EL (cell line): Measurements from ENCODE around the gene SLC25A23.

ENCODE experiments used
- DNase-seq: peaks from one replicate; pipeline ENCODE4 v3.0.0-alpha.2; 2016

The SLC25A23 gene

DNA sequence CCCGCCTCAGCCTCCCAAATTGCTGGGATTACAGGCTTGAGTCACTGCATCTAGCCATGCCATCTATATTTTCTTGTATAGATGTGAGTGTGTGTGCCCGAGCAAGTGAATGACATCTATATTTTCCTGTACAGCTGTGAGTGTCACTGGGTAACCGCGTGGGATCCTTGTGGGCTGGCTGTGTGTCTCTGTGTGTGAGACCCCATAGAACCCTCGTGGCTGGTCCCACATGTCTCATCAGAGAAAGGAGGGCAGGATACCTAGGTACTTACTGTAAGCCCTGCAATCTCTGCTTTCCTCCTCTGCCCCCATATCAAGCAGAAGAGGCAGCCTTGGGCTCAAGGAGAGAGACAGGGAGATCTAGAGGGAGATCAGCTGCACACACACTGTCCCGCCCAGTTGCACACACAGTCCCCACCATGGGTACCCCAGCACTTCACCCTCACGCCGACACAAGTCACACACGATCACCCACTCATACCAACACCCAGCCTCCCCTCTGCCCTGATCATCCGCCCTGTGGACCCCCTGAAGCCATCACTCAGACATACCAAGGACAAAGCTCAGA is 21.3 kb upstream of the SLC25A23 start:
- no peak for DNase-seq

GRCh38 chr19:6479836-6480398 is 20.3 kb upstream of the SLC25A23 start:
- no peak for DNase-seq

DNA sequence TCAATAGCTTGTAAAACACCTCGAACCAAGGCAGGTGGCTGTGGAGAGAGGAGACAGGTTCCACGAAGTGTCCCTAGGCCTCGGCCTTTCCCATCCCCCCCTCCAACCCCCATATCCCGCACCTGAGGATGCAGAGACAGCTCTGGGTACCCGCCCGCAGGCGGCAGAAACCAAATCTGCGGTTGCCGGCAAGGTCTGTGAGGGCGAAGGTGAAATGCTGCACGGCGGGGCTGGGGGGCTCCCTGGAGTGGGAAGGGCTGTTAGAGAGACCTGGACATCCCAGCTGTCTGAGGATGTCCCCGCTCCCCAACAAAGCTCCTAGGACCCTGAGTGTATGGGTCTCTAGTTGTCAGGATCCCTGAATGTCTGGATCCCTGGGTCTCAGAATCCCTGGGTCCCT is 19.2 kb upstream of the SLC25A23 start:
- DNase-seq: no peak

- no peak for DNase-seq
Measured at GRCh38 chr19:6476896-6477431, 17.4 kb upstream of the SLC25A23 start.

DNA sequence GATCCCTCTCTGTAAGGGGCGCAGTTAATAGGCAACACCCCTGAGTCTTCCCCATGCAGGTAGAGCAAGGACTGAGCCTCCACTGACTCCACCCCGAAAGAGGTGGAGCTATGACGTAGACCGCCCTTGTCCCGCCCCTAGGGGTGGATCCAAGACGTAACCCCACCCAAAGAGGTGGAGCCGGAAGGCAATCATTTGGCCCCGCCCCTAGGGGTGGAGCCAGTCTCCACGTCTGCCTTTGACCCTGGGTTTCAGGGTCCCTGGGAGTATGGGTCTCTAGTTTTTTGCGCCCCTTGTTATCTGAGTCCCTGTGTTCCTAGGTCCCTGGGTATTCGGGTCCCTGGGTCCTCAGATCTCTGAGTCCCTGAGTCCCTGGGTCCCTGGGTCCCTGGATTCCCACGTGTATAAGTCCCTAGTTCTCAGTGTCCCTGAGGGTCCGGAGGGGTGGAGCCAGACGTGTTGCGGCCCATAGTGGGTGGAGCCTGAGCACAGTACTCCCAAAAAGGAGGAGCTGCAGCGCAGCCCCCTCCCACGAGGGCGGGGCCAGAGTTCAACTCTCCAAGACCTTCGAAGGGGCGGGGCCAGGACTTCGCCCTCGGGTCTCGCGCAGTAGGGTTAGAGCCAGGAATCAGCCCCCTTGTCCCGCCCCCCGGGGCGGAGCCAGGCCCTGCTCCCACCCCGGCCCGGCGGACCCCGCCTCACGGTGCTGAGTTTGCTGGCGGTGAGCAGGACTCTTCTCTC is 16.7 kb upstream of the SLC25A23 start:
- peak; percentile 60 for DNase-seq

- no peak for DNase-seq
Measured at GRCh38 chr19:6475321-6476108, 15.9 kb upstream of the SLC25A23 start.

GRCh38 chr19:6473647-6474046 is 14.1 kb upstream of the SLC25A23 start:
- DNase-seq: no peak

GRCh38 chr19:6472713-6473112 is 13.1 kb upstream of the SLC25A23 start:
- no peak for DNase-seq

GRCh38 chr19:6471076-6471475 is 11.5 kb upstream of the SLC25A23 start:
- no peak for DNase-seq

- no peak for DNase-seq
Measured at GRCh38 chr19:6470173-6470572, 10.6 kb upstream of the SLC25A23 start.

- no peak for DNase-seq
Measured at GRCh38 chr19:6467384-6467783, 7.8 kb upstream of the SLC25A23 start.

GRCh38 chr19:6466526-6467248 is 7.1 kb upstream of the SLC25A23 start:
- DNase-seq: no peak

- no peak for DNase-seq
Measured at GRCh38 chr19:6465663-6466062, 6.1 kb upstream of the SLC25A23 start.

GRCh38 chr19:6465006-6465405 is 5.4 kb upstream of the SLC25A23 start:
- DNase-seq: no peak

DNA sequence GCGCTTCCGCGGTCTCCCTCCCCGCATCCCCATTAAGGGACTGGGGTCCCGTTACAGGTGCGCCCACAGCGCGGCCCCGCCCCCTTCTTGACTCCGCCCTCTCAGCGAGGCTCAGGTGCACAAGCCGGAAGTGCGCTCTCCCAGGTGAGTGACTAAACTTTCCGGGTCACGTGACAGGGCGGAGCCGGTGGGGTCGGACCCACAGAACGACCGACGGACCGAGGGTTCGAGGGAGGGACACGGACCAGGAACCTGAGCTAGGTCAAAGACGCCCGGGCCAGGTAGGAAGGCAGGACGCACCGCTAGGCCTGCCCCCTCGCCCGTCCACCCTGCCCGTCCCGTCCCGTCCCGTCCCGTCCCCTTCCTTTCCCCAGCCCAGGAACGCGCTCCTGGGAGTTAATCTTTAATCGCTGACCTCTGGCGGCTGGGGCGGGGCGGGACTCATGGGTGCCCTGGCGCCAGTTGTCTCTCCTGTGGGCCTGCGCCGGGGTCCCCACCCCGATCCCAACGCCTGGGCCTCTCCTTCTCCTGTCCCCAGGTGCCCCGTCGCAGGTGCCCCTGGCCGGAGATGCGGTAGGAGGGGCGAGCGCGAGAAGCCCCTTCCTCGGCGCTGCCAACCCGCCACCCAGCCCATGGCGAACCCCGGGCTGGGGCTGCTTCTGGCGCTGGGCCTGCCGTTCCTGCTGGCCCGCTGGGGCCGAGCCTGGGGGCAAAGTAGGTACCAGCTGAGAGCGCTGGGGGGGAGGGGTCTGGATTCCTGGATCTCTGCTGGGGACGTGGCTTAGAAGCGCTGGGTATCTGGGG is 4.7 kb upstream of the SLC25A23 start, which contains the start of gene CRB3:
TSS of gene CRB3 (plus strand) at position 202 of the 804 bp plus-strand sequence. CDS start at position 633, 431 bp downstream.
- DNase-seq: no peak

DNA sequence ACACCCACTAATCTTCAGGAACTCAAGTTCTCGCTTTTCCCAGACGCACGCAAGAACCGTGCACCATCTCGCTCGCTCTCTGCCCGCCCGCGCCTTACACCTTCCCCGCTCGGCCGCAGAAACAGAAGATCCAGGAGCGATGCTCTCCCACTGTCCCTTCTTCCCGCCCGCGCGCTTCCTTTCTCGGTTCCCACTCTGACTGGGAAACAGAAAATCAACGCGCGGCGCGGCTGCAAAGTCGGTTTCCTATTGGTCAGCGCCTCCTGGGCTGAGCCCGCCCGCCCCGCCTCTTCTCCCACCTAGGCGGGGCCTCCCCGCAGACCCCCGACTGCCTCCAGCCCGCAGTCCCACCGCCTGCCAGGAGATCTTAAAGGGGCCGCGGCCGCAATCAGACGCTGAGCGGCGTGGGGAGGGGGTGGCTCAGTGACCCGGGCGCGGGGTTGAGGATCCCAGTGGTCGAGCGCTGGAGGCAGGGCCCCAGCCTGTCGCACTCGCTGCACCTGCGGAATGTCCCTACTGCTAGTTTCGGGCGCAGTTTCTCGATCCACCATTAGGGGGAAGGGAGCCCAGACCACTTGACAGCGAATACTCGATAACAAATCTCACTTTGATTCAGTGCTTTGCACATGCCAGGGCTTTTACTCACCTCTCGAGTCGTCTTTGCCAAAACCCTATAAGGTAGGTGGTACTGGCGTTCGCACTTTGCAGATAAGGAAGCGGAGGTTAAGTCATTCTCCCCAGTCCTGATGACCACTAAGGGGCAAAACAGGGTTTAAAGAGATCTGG is 700 bp upstream of the SLC25A23 start:
- DNase-seq: peak; percentile 98

DNA sequence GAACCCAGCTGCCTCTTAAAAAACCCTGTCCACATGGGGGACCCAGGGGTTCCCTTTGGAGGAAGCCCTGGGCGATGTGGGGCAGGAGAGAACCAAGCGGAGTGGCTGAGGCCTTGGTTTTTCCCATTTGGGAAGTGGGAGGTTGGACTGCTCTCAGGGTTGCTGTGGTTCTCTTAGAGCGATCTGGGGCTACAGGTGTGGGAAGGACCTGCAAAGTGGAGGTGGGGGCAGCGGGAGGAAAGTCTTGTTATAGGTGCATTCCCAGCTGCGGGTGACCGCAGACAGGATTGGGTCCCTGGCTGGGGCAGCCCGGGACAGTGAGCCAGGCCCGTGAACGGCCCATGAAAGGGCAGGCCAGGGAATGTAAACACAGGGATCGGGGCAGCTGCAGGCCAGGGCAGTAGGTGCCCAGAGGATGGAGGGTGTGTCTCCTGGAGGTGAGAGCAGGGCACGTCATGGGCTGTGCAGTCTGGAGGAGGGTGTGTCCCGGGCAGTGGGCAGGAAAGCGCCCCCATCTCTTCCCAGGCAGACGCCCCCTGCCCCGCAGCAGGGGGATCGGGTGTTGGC is 814 bp downstream of the SLC25A23 start:
- DNase-seq: no peak

GRCh38 chr19:6457958-6458694 is 1.5 kb downstream of the SLC25A23 start:
- peak; percentile 23 for DNase-seq

- no peak for DNase-seq
Measured at GRCh38 chr19:6455924-6456323, 3.7 kb downstream of the SLC25A23 start.
